ENCODE measurements around the gene IL17RB.

Gene IL17RB

GRCh38 chr3:53860196-53860595 is 13.8 kb downstream of the IL17RB start:
- DNase-seq (ENCODE audit: low read depth, low spot score): no peak

- DNase-seq (ENCODE audit: low read depth, low spot score): no peak
Observed at GRCh38 chr3:53862241-53862640, 15.9 kb downstream of the IL17RB start.

GRCh38 chr3:53863145-53863544 is 16.8 kb downstream of the IL17RB start:
- no peak for DNase-seq (ENCODE audit: low read depth, low spot score)

- no peak for DNase-seq (ENCODE audit: low read depth, low spot score)
Observed at GRCh38 chr3:53865732-53866499, 19.5 kb downstream of the IL17RB start.

- DNase-seq (ENCODE audit: low read depth, low spot score): peak; percentile 61
Observed at GRCh38 chr3:53880396-53881345, 34.3 kb downstream of the IL17RB start.

DNA sequence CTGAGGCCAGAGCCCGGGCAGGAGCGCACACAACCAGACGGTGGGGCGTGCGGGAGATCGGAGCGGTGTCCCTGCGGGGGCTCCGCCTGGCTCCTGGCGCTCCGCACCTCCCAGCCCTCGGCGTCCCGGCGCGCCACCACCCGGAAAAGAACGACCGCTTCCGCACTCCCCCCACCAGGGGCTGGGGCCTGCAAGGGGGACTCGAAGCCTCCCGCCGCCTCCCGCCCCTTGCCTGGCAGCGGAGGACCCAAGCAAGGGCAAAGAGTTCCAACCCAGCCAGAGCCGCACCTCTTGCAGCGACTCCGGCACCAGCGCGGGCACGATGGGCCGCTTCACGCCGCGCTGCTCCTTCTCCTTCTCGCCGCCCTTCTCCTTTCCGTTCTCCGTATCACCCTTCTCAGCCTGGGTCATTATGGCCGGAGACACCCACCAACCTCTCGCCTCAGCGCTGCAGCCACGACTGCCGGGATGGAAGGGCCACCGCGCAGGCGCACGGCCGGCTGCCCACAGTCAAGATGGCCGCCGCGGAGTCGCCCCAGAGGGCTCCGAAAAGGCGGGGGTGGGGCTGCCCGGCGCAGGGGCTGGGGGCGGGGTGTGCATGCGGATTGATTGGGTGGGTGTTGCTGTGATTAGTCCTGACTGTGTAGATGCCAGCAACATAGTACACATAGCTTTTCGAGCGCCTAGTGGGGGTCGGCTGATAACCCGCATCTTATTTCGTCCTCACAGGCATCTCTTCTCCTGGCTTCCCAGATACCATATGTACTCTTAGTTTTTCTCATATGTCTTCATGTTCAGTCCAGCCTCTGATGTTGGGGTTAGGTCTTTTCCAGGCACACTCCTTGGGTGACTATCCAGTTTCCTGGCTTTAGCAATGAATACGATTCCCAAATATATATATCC is 35.6 kb downstream of the IL17RB start, which contains the start of gene ACTR8:
ACTR8 (minus strand) TSS at position 462 of the 903 bp plus-strand sequence; CDS start at position 411, 51 bp downstream.
- peak; percentile 95 for DNase-seq (ENCODE audit: low read depth, low spot score)

- no peak for DNase-seq (ENCODE audit: low read depth, low spot score)
Observed at GRCh38 chr3:53883008-53883407, 36.6 kb downstream of the IL17RB start.

- no peak for DNase-seq (ENCODE audit: low read depth, low spot score)
Observed at GRCh38 chr3:53884623-53885022, 38.3 kb downstream of the IL17RB start.

- no peak for DNase-seq (ENCODE audit: low read depth, low spot score)
Observed at GRCh38 chr3:53885239-53885638, 38.9 kb downstream of the IL17RB start.

- DNase-seq (ENCODE audit: low read depth, low spot score): no peak
Observed at GRCh38 chr3:53887446-53887845, 41.1 kb downstream of the IL17RB start.

- no peak for DNase-seq (ENCODE audit: low read depth, low spot score)
Observed at GRCh38 chr3:53888232-53888631, 41.9 kb downstream of the IL17RB start.

DNA sequence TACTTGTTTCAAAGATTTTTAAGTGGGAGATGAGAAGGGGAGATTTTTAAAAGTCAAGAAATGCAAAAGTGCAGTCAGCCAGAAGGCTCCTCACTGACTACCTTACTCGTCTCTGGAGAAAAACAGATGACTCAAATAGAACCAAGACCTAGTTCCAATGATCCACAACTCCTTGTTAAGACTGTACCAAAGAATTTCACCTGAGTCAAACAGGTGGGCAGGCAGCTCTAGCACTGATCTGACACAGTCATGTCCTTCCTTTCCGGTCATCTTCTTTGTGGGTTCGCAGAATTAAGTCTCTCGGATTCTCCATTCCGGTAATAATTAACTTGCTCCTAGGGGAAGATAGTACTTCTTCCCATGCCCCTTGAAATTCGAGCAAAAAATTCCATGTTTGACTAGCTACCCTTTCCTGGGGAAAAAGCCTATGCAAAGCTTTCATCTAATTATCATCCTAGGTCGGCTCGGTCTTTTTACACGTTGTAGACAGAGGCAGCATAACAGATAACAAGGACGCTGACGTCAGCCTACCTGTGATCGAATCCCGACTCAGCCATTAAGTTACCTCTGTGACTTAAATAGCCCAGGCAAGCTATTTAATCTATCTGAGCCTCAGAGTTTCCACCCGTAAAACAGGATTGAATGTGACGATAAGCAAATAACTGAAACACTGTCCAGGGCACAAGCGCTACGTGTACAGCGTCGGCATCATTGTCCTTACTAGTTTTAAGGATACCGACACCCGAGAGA is 44.5 kb downstream of the IL17RB start:
- peak; percentile 55 for DNase-seq (ENCODE audit: low read depth, low spot score)

DNA sequence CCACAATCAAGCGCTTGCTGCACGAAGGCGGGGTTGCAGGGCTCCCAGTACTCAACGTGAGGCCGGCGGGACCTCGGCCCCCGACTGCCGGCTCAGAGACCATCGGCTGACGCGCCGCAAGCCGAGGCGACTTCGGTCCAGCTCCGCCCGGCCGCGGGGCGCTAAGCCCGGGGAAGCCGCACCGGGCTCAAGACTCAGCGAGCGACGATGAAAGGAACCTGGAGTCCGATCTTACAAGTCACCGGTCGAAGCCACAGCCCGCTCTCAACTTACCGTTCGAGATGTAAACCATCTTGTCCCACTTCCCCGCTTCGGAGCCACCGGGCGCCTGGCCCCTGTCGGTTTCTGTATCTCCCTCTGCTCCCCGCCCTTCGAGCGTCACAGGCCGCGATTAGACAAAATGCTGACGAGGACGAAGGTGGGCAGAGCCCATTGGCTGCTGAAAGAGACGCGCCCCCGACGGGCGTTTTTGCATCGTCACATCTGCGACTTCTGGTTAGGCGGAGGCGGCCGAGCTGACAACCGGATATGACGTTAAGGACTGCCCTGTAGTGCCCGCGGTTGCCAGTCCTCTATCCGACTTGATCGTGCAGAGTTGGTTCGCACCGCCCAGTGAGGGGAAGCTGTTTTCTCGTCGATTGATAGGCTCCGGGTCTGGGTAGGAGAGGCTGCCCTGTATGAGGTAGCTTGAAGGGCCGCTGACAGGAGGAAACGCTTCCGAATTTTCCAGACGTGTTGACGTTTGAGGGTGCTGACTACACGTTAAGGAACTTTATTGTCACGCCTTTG is 45.3 kb downstream of the IL17RB start, which contains the start of gene SELENOK:
SELENOK (minus strand) TSS at position 363 of the 789 bp plus-strand sequence.
- peak; percentile 99 for DNase-seq (ENCODE audit: low read depth, low spot score)

GRCh38 chr3:53892286-53892637 is 45.9 kb downstream of the IL17RB start:
- DNase-seq (ENCODE audit: low read depth, low spot score): no peak

GRCh38 chr3:53899750-53900149 is 53.4 kb downstream of the IL17RB start:
- no peak for DNase-seq (ENCODE audit: low read depth, low spot score)

DNA sequence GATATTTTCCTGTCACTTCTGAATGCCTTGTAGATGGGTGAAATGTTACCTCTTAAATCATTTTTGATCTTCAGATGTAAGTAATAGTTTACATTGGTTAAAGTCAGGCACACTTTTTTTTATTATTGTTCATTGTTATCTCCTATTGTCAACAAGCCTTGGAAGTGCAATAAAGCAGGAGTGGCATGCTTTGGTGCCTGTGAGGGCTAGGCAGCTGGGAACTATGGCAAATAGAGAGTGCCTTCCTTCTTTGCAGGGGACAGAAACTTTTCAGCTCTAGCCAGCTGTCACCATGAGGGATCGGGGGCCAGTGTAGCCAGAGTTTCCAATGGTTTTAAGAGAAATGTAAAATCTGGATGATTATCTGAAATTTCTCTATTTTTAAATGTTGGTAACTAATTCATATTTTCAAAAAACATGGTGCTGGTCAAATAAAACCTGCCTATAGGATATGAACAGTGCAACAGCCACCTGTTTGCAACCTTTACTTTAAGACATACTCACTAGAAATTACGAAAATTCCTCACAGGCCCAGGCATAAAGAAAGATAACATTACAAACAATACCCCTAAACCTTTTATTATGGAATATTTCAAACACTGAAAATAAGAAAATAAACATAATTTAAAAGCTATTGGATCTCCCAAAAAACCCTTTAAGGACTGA is 54.4 kb downstream of the IL17RB start:
- no peak for DNase-seq (ENCODE audit: low read depth, low spot score)

DNA sequence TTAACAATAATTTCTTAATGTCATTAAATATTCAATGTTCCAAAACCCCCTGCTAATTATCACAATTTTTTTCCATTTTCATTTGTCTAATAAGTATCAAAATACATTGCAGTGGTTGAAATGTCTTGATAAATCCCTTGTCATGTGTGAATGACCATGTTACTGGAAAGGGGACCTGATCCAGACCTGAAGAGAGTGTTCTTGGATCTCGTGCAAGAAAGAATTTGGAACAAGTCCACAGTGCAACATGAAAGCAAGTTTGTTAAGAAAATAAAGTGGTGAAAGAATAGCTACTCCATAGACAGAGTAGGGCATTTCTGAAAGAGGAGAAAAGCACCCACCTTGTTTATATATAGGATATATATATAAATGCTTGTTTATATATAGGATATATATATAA is 55.7 kb downstream of the IL17RB start:
- no peak for DNase-seq (ENCODE audit: low read depth, low spot score)

DNA sequence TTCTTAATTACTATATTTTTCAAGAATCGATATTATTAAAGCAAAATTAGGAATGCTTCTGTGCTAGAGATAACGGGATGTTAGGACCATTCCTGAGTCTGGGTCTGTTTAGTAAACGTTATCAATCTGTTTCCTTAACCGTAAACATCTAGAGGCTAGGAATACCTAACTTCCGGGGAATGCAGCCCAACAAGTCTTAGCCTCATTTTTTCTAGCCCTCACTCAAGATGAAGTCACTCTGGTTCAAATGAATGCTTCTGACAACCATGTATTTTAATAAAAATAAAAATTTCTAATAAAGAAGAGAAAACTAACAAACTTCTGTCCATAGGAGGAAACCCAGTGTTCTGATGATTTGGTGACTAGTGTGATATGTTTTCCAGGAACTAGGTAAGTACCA is 56.3 kb downstream of the IL17RB start:
- DNase-seq (ENCODE audit: low read depth, low spot score): no peak

DNA sequence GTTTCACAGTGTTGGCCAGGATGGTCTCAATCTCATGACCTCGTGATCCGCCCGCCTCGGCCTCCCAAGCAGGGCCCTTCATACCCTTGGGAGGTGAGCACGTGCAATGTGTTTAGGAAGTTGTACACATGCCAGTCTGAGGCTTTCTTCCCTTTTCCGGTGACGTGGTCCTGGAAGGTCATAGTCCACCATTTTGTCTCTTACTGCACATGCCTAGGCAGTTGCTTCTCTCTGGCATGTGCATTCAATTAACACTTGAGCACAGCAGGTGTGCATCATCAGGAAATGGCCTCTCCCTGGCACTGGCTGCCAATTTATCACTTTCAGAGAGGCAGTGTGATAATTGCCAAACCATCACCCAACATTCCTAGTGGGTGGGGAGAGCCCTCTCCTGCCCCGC is 67.0 kb downstream of the IL17RB start:
- DNase-seq (ENCODE audit: low read depth, low spot score): no peak

Data from astrocyte of the hippocampus (primary cell).